ENCODE data around the gene THAP6.
A peak's percentile ranks its signal among the peaks of the same experiment; 100 is the strongest.
"Not testable (repeated sequence)": the region's sequence is repeated elsewhere in the genome, so short reads cannot be mapped to it uniquely, and the experiment has no call there.

THAP6 gene

GRCh38 chr4:75525910-75526309 lies 11.6 kb downstream of the THAP6 start:
- no peak for DNase-seq (ENCODE audit: low read depth in 2 of 2)

- DNase-seq (ENCODE audit: low read depth in 2 of 2), result no peak
These were observed 13.2 kb downstream of the THAP6 start for GRCh38 chr4:75527482-75527881.

- DNase-seq (ENCODE audit: low read depth in 2 of 2), result no peak
These were observed 16.5 kb downstream of the THAP6 start for GRCh38 chr4:75530556-75531322.

GRCh38 chr4:75531536-75532143 lies 17.4 kb downstream of the THAP6 start:
- not testable (repeated sequence) for DNase-seq (ENCODE audit: low read depth in 2 of 2)

- not testable (repeated sequence) for DNase-seq (ENCODE audit: low read depth in 2 of 2)
These were observed 19.1 kb downstream of the THAP6 start for GRCh38 chr4:75533339-75533887.

GRCh38 chr4:75533926-75534325 lies 19.7 kb downstream of the THAP6 start:
- DNase-seq (ENCODE audit: low read depth in 2 of 2), result not testable (repeated sequence)

- not testable (repeated sequence) for DNase-seq (ENCODE audit: low read depth in 2 of 2)
These were observed 23.0 kb downstream of the THAP6 start for GRCh38 chr4:75537308-75537707.

GRCh38 chr4:75542824-75543223 lies 28.6 kb downstream of the THAP6 start:
- DNase-seq (ENCODE audit: low read depth in 2 of 2), result no peak

GRCh38 chr4:75544220-75544619 lies 29.9 kb downstream of the THAP6 start:
- DNase-seq (ENCODE audit: low read depth in 2 of 2), result not testable (repeated sequence)

- no peak for DNase-seq (ENCODE audit: low read depth in 2 of 2)
These were observed 30.6 kb downstream of the THAP6 start for GRCh38 chr4:75544870-75545269.

- DNase-seq (ENCODE audit: low read depth in 2 of 2), result no peak
These were observed 31.3 kb downstream of the THAP6 start for GRCh38 chr4:75545526-75545925.

- DNase-seq (ENCODE audit: low read depth in 2 of 2), result no peak
These were observed 33.5 kb downstream of the THAP6 start for GRCh38 chr4:75547647-75548387.

GRCh38 chr4:75549019-75549418 lies 34.7 kb downstream of the THAP6 start:
- DNase-seq (ENCODE audit: low read depth in 2 of 2), result no peak

GRCh38 chr4:75552452-75552851 lies 38.2 kb downstream of the THAP6 start:
- DNase-seq (ENCODE audit: low read depth in 2 of 2), result no peak

- DNase-seq (ENCODE audit: low read depth in 2 of 2), result peak in 1 of 2 donors; percentile 1
These were observed 41.3 kb downstream of the THAP6 start, which contains the start of gene ODAPH for GRCh38 chr4:75555294-75556164. ODAPH (plus strand) TSS chr4:75556066; CDS start chr4:75556083, 17 bp downstream.

GRCh38 chr4:75557696-75558095 lies 43.4 kb downstream of the THAP6 start:
- DNase-seq (ENCODE audit: low read depth in 2 of 2), result no peak

GRCh38 chr4:75561789-75562188 lies 47.5 kb downstream of the THAP6 start:
- no peak for DNase-seq (ENCODE audit: low read depth in 2 of 2)

GRCh38 chr4:75564023-75564422 lies 49.8 kb downstream of the THAP6 start:
- no peak for DNase-seq (ENCODE audit: low read depth in 2 of 2)

GRCh38 chr4:75565481-75565880 lies 51.2 kb downstream of the THAP6 start:
- no peak for DNase-seq (ENCODE audit: low read depth in 2 of 2)

GRCh38 chr4:75566911-75567310 lies 52.6 kb downstream of the THAP6 start:
- DNase-seq (ENCODE audit: low read depth in 2 of 2), result no peak

GRCh38 chr4:75567725-75568124 lies 53.5 kb downstream of the THAP6 start:
- no peak for DNase-seq (ENCODE audit: low read depth in 2 of 2)

Data from stimulated activated CD8-positive, alpha-beta memory T cell treated with anti-CD3 and anti-CD28 coated beads, Interleukin-2, amount 100 ng/mL, for 1 hour (primary cell).